Lower leg skin (tissue), 3 donors: ENCODE measurements around the gene CTNNA2.

Source experiments
- CTCF ChIP-seq, 3 donors: fragments of 450-650 bp; IDR thresholded peaks; one replicate each; pipeline ENCODE4 v1.5.1; 2016; ENCODE audit warnings: antibody characterized with exemption in 3 of 3, mild to moderate bottlenecking in 3 of 3, moderate library complexity in 2 of 3
- POLR2A ChIP-seq, 2 donors: fragments of 450-650 bp; IDR thresholded peaks; one replicate each; pipeline ENCODE4 v1.6.1; 2016 to 2017; ENCODE audit warnings: antibody characterized with exemption in 2 of 2, mild to moderate bottlenecking in 1 of 2, moderate library complexity in 1 of 2

- TF ChIP-seq CTCF (IDR thresholded peaks at IDR 0.05) (no peak), POLR2A (IDR thresholded peaks at IDR 0.05) (no peak)
Observed at GRCh38 chr2:79996709-79997108, 483.9 kb downstream of the CTNNA2 start.
